K562 (cell line): ENCODE measurements around the gene ZNF569. TPM values are rescaled to one million over a fixed set of nuclear protein-coding genes. Genes with fewer than 3 reads are reported as not detected.

Experiments
- BRF2 ChIP-seq: IDR thresholded peaks from 3 replicates; pipeline ENCODE4 v1.6.1; 2011; ENCODE audit warnings: borderline replicate concordance, mild to moderate bottlenecking; ENCODE audit not compliant: insufficient read length, insufficient read depth
- CTBP1 ChIP-seq: fragments of 450-650 bp; IDR thresholded peaks from 2 replicates; pipeline ENCODE4 v1.6.1; 2016; ENCODE audit warnings: borderline replicate concordance
- DLX4 ChIP-seq: fragments of 250-450 bp; sonication (Bioruptor Pico); IDR thresholded peaks from 2 replicates; pipeline ENCODE4 v1.6.1; 2021; ENCODE audit warnings: mild to moderate bottlenecking
- ESRRB ChIP-seq: fragments of 250-450 bp; sonication (Bioruptor Pico); IDR thresholded peaks from 2 replicates; pipeline ENCODE4 v1.5.0; 2020; ENCODE audit warnings: mild to moderate bottlenecking, moderate library complexity, borderline replicate concordance
- GTF2A2 ChIP-seq: IDR thresholded peaks from 2 replicates; pipeline ENCODE4 v1.6.1; 2016; ENCODE audit warnings: mild to moderate bottlenecking, missing genetic modification characterization, missing compliant biosample characterization
- HINFP ChIP-seq: fragments of 450-650 bp; conservative IDR thresholded peaks from 2 replicates; pipeline ENCODE4 v1.6.1; 2016; ENCODE audit warnings: missing genetic modification characterization, low read depth, mild to moderate bottlenecking, control low read depth, missing compliant biosample characterization
- IRF9 ChIP-seq: fragments of 450-650 bp; IDR thresholded peaks from 2 replicates; pipeline ENCODE4 v1.6.1; 2016; ENCODE audit warnings: missing biosample characterization, missing genetic modification characterization
- MAZ ChIP-seq, 2 experiments: fragments of 450-650 bp in 1 of 2; sonication (generic) in 1 of 2; formaldehyde crosslinking; IDR thresholded peaks in 1 of 2; conservative IDR thresholded peaks in 1 of 2; 2 replicates each; pipeline versions ENCODE4 v1.4.0 to v1.5.0; 2020; ENCODE audit warnings: mild to moderate bottlenecking in 1 of 2, missing genetic modification reagents in 1 of 2
- TCF15 ChIP-seq: fragments of 250-450 bp; sonication (Bioruptor Pico); IDR thresholded peaks from 2 replicates; pipeline ENCODE4 v1.8.0; 2022; ENCODE audit warnings: moderate library complexity, mild to moderate bottlenecking, inconsistent platforms
- ZC3H11A ChIP-seq: IDR thresholded peaks from 2 replicates; pipeline ENCODE4 v1.6.1; 2012; ENCODE audit warnings: low read depth, low read length, improper control_type of control experiment
- polyA plus RNA-seq, 8 experiments: library from polyadenylated mRNA; depleted of rRNA in 4 of 8; stranded (reverse) in 5 of 8; unstranded in 3 of 8; fragments of >200 nt; fragmentation: Nextera tagmentation in 2 of 8; fragmentation: Illumina TruSeq in 1 of 8; extraction: Ambion mirVana in 2 of 8; extraction: Trizol in 1 of 8; gene quantifications; 2 replicates each; pipeline versions ENCODE4 v1.2.1 to v1.2.3, GENCODE V29; 2011 to 2014; ENCODE audit warnings: inconsistent platforms in 1 of 8, missing spikeins in 1 of 8
- total RNA-seq, 7 experiments: library from RNA; depleted of rRNA in 6 of 7; stranded (reverse); fragments of >200 nt in 6 of 7; fragmentation: Illumina TruSeq in 2 of 7; extraction: Trizol in 2 of 7; gene quantifications; 2 replicates each; pipeline versions ENCODE4 v1.2.1 to v1.2.3, GENCODE V29; 2011 to 2021; ENCODE audit warnings: low replicate concordance in 1 of 7

The ZNF569 gene
- total and polyA plus RNA-seq, 9 of the 15 experiments (the other 6 are each of a cell fraction or from before 2014, with no cell fraction given): 2.1 to 5.7 (median 4.5) TPM

- TF ChIP-seq BRF2: no peak
- TF ChIP-seq DLX4: no peak
- TF ChIP-seq ESRRB (CRISPR knock-in tag): no peak
- no peak for TF ChIP-seq IRF9 (tag)
- TF ChIP-seq HINFP (tag): no peak
- TF ChIP-seq GTF2A2 (tag): no peak
- no peak for TF ChIP-seq ZC3H11A
- TF ChIP-seq TCF15 (CRISPR knock-in tag): no peak
- TF ChIP-seq CTBP1: no peak; the same call in 1 of the 2 replicates
- peak; percentile 33 to 50; a peak in 2 of 4 replicates for TF ChIP-seq MAZ (CRISPR knock-in tag; conservative IDR thresholded peaks at IDR 0.05 in 1 of 2, IDR thresholded peaks at IDR 0.05 in 1 of 2)
These were observed at the start of gene ZNF569 (continued) for GRCh38 chr19:37466798-37467607.
